Aorta (tissue), 5 donors: Measurements from ENCODE around the gene MKRN2. TPM values are rescaled to one million over a fixed set of nuclear protein-coding genes. Genes with fewer than 3 reads are reported as not detected.

Experiments
- ATAC-seq: fragments of 200-7000 bp; cut with Tn5 transposase; one replicate; pipeline ENCODE4 v1.9.1; 2022; ENCODE audit warnings: moderate library complexity; ENCODE audit not compliant: low FRiP score
- DNase-seq, 2 donors: peaks; one replicate each; pipeline ENCODE4 v3.0.0-alpha.2; 2020
- H3K27ac ChIP-seq, 2 donors: one replicate each; pipeline ENCODE4 v1.5.1; 2013; ENCODE audit warnings: low read length in 2 of 2, mild to moderate bottlenecking in 2 of 2, moderate library complexity in 2 of 2, control low read depth in 1 of 2, inconsistent platforms in 1 of 2, low read depth in 1 of 2
- H3K27me3 ChIP-seq, 2 donors: one replicate each; pipeline ENCODE4 v1.6.1; 2013; ENCODE audit warnings: control low read depth in 1 of 2, low read length in 1 of 2, mild to moderate bottlenecking in 1 of 2, moderate library complexity in 1 of 2; ENCODE audit not compliant: insufficient read depth in 2 of 2, control insufficient read depth in 1 of 2
- H3K36me3 ChIP-seq, 2 donors: one replicate each; pipeline ENCODE4 v1.6.1; 2013; ENCODE audit warnings: control low read depth in 1 of 2, low read length in 1 of 2, mild to moderate bottlenecking in 1 of 2; ENCODE audit not compliant: insufficient read depth in 2 of 2, control insufficient read depth in 1 of 2
- H3K4me1 ChIP-seq, 2 donors: one replicate each; pipeline ENCODE4 v1.6.1; 2013; ENCODE audit warnings: low read length in 2 of 2, control low read depth in 1 of 2, mild to moderate bottlenecking in 1 of 2, moderate library complexity in 1 of 2; ENCODE audit not compliant: insufficient read depth in 2 of 2, control insufficient read depth in 1 of 2
- H3K4me3 ChIP-seq, 2 donors: one replicate each; pipeline ENCODE4 v1.5.1; 2013; ENCODE audit warnings: low read length in 2 of 2, control low read depth in 1 of 2, mild to moderate bottlenecking in 1 of 2
- H3K9me3 ChIP-seq: one replicate; pipeline ENCODE4 v1.6.1; 2013; ENCODE audit warnings: mild to moderate bottlenecking, low read length; ENCODE audit not compliant: control insufficient read depth
- WGBS, 2 donors: extraction: QIAGEN DNeasy Blood & Tissue Kit; methylation state at CpG; one replicate each; pipeline ENCODE4 v1.1.7; 2013; 5-methylcytosine and 5-hydroxymethylcytosine counted together
- intact Hi-C, 2 donors: fragments of 100-400 bp; cut with DNase I; formaldehyde crosslinking; loops; one replicate each; pipeline versions ENCODE4 v1.14.2 to v1.15.0; 2022
- long read RNA-seq, 2 donors: library from polyadenylated mRNA; unstranded; transcript quantifications; one replicate each; pipeline ENCODE4 v2.0.0, GENCODE V29; 2020 to 2021
- polyA plus RNA-seq, 2 donors: library from polyadenylated mRNA; stranded (reverse); fragments of 200-250 nt; gene quantifications; one replicate each; pipeline ENCODE4 v1.2.3, GENCODE V29; 2013
- total RNA-seq, 2 donors: library from RNA; stranded (reverse); fragmentation: NEBNext Ultra II Directional; extraction: Animal tissue kit (Norgen Biotek cat#: 25700); gene quantifications; one replicate each; pipeline ENCODE4 v1.2.1, GENCODE V29; 2021
- donor health status: healthy with polysubstance abuse.
- donor health status: Bipolar disorder and iron deficiency.
- donor health status: DM: no; HTN: no; CAD: no.
- donor health status: DM: no; HTN: no; CAD: no.
- donor health status: DM: yes; HTN: yes; CAD: no.

MKRN2 gene
- 10 to 100 TPM; 22.2 to 22.5 TPM for total RNA-seq
- 10 to 100 TPM; 18.8 to 22.3 TPM for polyA plus RNA-seq
- long read RNA-seq, donor 1, transcript MKRN2-201 (8 exons, 2,848 nt), result major isoform, 62 of 88 reads
- long read RNA-seq, donor 1, partial matches to known transcripts, result 16 of 88 reads
- long read RNA-seq, donor 1, other reads (novel, unspliced or antisense), result 7 of 88 reads
- long read RNA-seq, donor 2, transcript MKRN2-201 (8 exons, 2,848 nt), result major isoform, 23 of 35 reads
- long read RNA-seq, donor 2, partial matches to known transcripts, result 5 of 35 reads
- long read RNA-seq, donor 2, other reads (novel, unspliced or antisense), result 5 of 35 reads

DNA sequence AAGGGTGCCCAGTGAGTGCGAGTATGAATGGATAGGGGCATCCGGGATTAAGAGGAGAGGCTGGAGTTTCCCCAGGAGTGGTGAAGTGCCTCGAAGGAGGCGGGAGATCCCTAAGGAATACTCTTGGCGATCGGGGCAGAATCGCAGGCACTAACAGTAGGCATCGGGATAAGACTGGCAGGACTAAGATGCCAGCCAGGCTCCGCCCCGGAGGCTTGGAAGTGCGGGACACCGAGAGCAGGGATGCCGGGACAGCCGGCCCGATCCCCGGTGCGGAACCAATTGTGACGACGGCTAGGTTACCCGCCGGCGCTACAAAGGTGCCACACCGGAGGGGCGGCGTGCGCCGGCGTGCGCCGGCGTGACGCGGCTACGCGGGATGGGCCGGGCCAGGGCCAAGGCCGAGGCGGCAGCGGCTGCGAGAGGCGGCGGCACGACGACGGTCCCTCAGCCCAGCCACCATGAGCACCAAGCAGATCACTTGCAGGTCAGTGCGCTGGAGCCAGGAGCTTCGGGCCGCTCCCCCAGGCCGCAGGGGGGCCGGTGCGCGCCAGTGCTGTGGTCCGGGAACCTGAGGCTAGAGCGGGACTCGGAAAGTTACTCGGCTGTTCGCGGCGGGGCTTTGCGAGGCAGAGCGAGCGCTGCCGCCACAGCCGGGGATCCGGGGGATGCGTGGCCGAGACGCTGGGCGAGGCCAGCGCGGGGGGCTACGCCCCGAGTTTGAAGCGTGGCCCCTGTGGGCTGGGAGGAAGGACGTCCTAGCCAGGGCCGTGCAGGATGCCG, at the start of gene MKRN2:
Gene MKRN2, plus strand, starts transcription at position 398 of the 783 bp plus-strand sequence. Its CDS starts 64 bp downstream, at position 462.
- Histone ChIP-seq H3K4me3 (peak within 1 kb of the TSS; percentile 64 to 73), H3K36me3 (no peaks in the 10 kb centered on the region), H3K27ac (peak within 1 kb of the TSS; percentile 1 to 72), H3K4me1 (peaks cover 2 to 17% of the 10 kb centered on the region in 2 donors), H3K9me3 (no peaks in the 10 kb centered on the region), H3K27me3 (no peaks in the 10 kb centered on the region)
- 0% methylated on average over 74 to 77 of the region's 77 CpGs for WGBS, 2 donors
- ATAC-seq (peak; percentile 99), DNase-seq (peak; percentile 92 to 95)
- intact Hi-C loops, result loop anchor here in 1 of 2 donors (2.0 to 10.0 kb wide), 2 partner anchors 108 to 148 kb away; partner anchors contain the start of gene RAF1

DNA sequence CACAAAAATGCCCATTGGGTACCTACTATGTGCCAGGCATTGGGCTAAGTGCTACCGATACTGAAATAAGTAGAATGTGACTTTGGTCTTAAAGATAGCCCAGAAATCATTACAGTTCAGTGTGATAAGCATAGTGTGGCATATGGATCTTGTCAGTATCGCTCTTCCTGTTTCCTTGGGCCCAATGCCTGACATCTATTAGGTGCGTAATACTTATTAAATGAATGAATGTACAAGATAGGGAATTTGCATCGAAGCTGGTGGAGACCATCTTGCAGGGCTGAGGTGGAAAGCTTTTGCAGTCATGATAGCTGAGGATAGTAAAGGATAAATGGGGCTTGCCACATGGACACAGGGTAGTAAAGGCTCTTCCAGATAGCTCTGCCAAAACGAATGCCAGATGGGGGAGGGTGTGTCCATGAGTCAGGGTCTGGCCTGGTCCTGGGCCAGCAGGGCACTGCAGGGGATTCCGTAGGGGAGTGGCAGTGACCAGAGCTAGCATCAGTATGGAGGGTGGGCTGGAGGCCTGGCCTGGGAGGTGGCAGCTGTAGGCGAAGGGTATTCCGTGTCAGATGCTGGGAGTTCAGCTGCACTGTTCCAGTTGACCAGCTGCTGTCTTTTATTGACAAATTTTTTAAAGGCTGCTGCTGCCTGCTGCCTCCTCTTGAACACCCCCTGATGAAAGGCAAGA, 49.2 kb upstream of the MKRN2 start:
- Histone ChIP-seq H3K9me3 (no peaks in the 10 kb centered on the region), H3K4me3 (no peak overlapping the region), H3K27ac (peak overlapping the region in 1 of 2 donors; percentile 19), H3K36me3 (peaks cover 0 to 5% of the 10 kb centered on the region in 2 donors), H3K27me3 (no peaks in the 10 kb centered on the region), H3K4me1 (no peaks in the 10 kb centered on the region)
- WGBS, 2 donors, result 67 to 80% methylated on average over 8 of the region's 8 CpGs
- peak; percentile 34 for ATAC-seq
- intact Hi-C loops, result no loop called here
- no peak for DNase-seq

DNA sequence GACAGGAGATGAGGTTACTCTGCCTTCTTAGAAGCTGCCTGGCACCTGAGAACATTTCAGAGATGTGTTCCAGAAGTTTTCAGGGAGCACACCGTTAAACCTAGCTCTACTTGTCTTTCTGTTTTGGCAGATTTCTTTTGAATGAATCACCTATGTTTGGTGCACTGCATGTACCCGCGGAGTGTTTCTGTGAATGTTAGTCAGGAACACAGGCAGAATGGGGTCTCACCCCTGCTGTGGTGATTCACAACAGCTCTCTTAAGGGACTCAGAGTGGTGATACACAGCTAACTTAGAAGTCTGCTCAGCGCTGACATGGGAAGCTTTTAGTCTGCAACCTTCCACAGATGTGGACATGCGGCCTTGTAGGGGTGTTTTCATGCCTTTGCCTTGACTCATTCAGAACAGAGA, 48.6 kb upstream of the MKRN2 start:
- ATAC-seq, result peak; percentile 79
- Histone ChIP-seq H3K27me3 (no peaks in the 10 kb centered on the region), H3K4me3 (no peak overlapping the region), H3K4me1 (no peaks in the 10 kb centered on the region), H3K27ac (peak overlapping the region in 1 of 2 donors; percentile 61), H3K9me3 (no peaks in the 10 kb centered on the region), H3K36me3 (peaks cover 0 to 4% of the 10 kb centered on the region in 2 donors)
- DNase-seq, result peak in 1 of 2 donors; percentile 61
- 21 to 35% methylated on average over 5 of the region's 5 CpGs for WGBS, 2 donors
- intact Hi-C loops, result no loop called here

GRCh38 chr3:12509466-12509865, 47.4 kb upstream of the MKRN2 start:
- H3K4me3 ChIP-seq, result no peak overlapping the region
- no peaks in the 10 kb centered on the region for H3K27me3 ChIP-seq
- no peaks in the 10 kb centered on the region for H3K4me1 ChIP-seq
- WGBS, 2 donors, result 86 to 87% methylated on average over 3 of the region's 3 CpGs
- H3K36me3 ChIP-seq, result no peaks in the 10 kb centered on the region
- intact Hi-C loops, result no loop called here
- H3K27ac ChIP-seq, result peak overlapping the region in 1 of 2 donors; percentile 28
- DNase-seq (no peak), ATAC-seq (no peak)
- H3K9me3 ChIP-seq, result no peaks in the 10 kb centered on the region

DNA sequence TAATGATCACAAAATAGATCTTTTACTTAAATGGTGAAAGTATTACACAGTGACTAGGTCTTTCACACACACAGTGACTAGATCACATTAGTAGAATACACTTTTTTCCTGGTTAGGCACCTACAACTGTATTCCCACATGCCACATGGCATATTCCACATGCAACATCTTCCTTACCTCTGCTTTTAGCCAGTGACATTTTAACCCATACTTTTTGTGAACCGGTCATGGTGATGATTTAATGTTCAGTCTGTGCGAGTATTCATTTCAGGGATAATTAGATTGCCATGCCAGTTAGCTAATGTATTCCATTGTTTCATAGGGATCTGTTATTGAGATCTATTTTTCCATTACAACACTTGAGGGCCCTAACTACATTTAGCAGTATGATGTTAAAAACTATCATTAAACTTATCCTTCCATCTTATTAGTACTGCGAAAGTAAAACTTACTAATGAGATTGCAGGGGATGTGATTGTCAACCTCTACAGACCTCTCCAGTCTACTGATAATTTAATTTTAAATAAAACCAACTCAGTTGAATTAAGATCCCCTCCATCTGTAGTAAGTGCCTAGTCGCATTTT, 44.3 kb upstream of the MKRN2 start:
- DNase-seq, result no peak
- H3K9me3 ChIP-seq, result no peaks in the 10 kb centered on the region
- H3K27me3 ChIP-seq, result no peaks in the 10 kb centered on the region
- no peak overlapping the region for H3K27ac ChIP-seq
- no peak overlapping the region for H3K4me3 ChIP-seq
- intact Hi-C loops, result no loop called here
- 97 to 99% methylated on average over 4 of the region's 4 CpGs for WGBS, 2 donors
- ATAC-seq, result no peak
- no peaks in the 10 kb centered on the region for H3K4me1 ChIP-seq
- no peaks in the 10 kb centered on the region for H3K36me3 ChIP-seq

DNA sequence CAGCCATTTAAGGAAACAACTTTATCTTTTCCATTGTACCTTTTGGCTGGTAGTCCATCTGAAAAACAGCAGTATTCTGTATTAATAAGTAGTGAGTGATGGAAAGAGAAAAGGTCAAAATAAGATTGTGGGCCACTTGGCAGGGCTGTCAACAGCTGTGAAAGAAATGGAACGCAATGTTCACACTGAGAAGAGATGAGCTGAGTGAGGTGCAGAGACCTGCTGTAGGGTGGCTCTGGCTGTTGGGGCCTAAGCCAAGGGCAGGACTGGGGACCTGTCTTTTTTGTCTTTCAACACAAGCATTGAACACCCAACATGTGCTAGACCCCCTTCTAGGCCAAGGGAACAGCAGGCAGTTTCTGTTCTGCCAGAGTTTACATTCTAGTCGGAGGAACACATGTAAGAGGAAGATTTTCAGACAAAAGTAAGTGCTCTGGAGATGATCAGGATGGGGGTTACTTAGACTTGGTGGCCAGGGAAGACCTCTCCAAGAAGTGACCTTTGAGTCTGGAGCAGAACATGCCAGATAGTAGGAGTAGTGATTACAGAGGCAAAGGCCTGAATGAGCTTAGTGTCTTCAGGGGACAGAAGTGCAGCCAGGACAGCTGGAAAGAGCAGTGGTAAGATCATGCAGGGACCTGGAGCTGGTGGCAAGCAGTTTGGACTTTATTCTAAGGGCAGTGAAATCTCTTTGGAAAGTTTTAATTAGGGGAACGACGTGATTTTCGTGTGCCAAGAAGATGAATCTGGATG, 43.0 kb upstream of the MKRN2 start:
- DNase-seq (no peak), ATAC-seq (no peak)
- no peak overlapping the region for H3K4me3 ChIP-seq
- no peaks in the 10 kb centered on the region for H3K9me3 ChIP-seq
- 63 to 64% methylated on average over 5 of the region's 5 CpGs for whole genome bisulfite sequencing, 2 donors
- H3K4me1 ChIP-seq, result no peaks in the 10 kb centered on the region
- intact Hi-C loops, result no loop called here
- H3K27ac ChIP-seq, result peak overlapping the region in 1 of 2 donors; percentile 52
- no peaks in the 10 kb centered on the region for H3K36me3 ChIP-seq
- H3K27me3 ChIP-seq, result no peaks in the 10 kb centered on the region

GRCh38 chr3:12515631-12516030, 41.3 kb upstream of the MKRN2 start:
- Histone ChIP-seq H3K27ac (no peak overlapping the region), H3K36me3 (no peaks in the 10 kb centered on the region), H3K27me3 (no peaks in the 10 kb centered on the region), H3K9me3 (no peaks in the 10 kb centered on the region), H3K4me3 (no peak overlapping the region), H3K4me1 (no peaks in the 10 kb centered on the region)
- DNase-seq (no peak), ATAC-seq (no peak)
- intact Hi-C loops, result no loop called here

GRCh38 chr3:12516873-12517272, 40.0 kb upstream of the MKRN2 start:
- no peak for ATAC-seq
- WGBS, 2 donors, result 88 to 91% methylated on average over 11 of the region's 11 CpGs
- no peak overlapping the region for H3K27ac ChIP-seq

More at GRCh38 chr3:12516873-12517272, 40.0 kb upstream of the MKRN2 start:
- no peak for DNase-seq
- H3K9me3 ChIP-seq, result no peaks in the 10 kb centered on the region
- H3K36me3 ChIP-seq, result peaks cover 0 to 2% of the 10 kb centered on the region in 2 donors
- intact Hi-C loops, result no loop called here
- no peak overlapping the region for H3K4me3 ChIP-seq
- no peaks in the 10 kb centered on the region for H3K4me1 ChIP-seq
- no peaks in the 10 kb centered on the region for H3K27me3 ChIP-seq
